ENCODE measurements around the gene FAM234A. TPM values are rescaled to one million over a fixed set of nuclear protein-coding genes. Genes with fewer than 3 reads are reported as not detected.

Gene FAM234A
- total RNA-seq, 1 donor from 2014 or later = 162 TPM

DNA sequence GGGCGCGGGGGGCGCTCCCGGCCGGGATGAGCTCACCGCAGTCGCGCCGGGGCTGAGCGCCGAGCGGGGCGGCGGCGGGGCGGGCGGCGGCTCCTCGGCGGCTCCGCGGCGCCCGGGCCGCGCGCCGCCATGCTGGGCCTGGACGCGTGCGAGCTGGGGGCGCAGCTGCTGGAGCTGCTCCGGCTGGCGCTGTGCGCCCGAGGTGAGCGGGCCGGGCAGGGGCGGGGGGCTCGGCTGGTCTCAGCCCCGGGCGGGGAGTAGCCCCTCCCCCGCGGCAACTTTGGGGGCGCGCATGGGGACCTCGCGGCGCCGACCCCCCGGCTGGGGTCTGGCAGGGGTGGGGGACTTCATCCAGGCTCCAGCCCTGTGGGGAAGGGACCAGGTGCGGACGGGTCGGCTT, 45.9 kb downstream of the FAM234A start, which contains the start of gene ARHGDIG:
Gene ARHGDIG, plus strand, starts transcription at position 40 of the 400 bp plus-strand sequence. Its CDS starts 90 bp downstream, at position 130.
- DNase-seq (ENCODE audit: low read depth) = no peak

DNA sequence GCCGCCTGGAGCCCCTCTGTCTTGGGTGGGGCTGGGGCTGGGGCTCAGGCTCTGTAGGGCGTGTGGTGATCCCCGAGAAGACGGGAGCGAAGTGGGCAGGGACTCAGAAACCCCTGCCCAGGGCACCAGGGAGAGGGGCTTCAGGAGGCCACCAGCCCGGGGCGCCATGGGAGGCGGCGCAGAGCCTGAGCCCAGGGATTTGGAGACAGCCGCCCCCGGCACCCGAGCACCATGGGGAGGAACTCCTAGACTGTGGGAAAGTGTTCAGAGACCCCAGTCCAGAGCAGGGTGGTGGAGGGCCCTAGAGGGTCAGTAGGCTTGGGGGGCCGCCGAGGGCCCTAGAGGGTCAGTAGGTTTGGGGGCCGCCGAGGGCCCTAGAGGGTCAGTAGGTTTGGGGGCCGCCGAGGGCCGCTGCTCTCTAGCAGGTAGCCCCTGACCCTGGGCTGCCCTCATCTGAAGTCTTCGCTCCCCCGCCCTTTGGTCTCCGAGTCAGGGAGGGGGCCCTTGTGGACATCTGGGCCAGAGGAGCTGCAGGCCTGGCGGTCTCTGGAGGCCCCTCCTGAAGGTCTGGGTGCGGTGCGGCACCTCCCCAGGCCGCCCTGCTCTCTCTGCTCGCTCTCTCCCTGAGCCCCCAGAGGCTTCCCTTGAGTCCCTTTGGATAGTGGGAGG, 46.5 kb downstream of the FAM234A start:
- DNase-seq (ENCODE audit: low read depth) = no peak

DNA sequence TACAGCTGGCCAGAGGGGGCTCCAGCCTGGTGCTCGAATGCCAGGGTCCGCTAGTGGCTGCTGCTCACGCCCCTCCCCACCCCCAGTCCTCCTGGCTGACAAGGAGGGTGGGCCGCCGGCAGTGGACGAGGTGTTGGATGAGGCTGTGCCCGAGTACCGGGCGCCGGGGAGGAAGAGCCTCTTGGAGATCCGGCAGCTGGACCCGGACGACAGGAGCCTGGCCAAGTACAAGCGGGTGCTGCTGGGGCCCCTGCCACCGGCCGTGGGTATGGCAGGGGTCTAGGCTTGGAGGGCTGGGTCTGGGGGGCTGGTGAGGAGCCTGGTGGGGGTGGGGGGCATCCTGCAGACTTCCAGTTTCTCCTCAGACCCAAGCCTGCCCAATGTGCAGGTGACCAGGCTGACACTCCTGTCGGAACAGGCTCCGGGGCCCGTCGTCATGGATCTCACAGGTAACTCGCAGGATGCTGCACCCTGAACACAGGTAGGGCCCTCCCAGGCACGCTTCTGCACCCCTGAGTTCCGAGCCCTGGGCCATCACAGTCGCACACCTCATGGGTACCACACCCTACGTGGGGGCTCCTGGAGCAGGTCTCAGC, 47.1 kb downstream of the FAM234A start:
- DNase-seq (ENCODE audit: low read depth) = no peak

DNA sequence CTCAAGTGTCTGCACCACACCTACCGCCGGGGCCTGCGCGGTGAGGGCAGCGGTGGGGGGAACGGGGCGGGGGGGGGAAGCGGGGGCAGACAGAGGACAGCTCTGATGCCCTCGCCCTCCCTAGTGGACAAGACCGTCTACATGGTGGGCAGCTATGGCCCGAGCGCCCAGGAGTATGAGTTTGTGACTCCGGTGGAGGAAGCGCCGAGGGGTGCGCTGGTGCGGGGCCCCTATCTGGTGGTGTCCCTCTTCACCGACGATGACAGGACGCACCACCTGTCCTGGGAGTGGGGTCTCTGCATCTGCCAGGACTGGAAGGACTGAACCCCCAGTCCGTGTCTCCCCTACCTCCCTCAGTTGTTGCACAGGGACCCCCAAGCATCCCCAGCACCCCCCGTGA, 47.9 kb downstream of the FAM234A start:
- no peak for DNase-seq (ENCODE audit: low read depth)

DNA sequence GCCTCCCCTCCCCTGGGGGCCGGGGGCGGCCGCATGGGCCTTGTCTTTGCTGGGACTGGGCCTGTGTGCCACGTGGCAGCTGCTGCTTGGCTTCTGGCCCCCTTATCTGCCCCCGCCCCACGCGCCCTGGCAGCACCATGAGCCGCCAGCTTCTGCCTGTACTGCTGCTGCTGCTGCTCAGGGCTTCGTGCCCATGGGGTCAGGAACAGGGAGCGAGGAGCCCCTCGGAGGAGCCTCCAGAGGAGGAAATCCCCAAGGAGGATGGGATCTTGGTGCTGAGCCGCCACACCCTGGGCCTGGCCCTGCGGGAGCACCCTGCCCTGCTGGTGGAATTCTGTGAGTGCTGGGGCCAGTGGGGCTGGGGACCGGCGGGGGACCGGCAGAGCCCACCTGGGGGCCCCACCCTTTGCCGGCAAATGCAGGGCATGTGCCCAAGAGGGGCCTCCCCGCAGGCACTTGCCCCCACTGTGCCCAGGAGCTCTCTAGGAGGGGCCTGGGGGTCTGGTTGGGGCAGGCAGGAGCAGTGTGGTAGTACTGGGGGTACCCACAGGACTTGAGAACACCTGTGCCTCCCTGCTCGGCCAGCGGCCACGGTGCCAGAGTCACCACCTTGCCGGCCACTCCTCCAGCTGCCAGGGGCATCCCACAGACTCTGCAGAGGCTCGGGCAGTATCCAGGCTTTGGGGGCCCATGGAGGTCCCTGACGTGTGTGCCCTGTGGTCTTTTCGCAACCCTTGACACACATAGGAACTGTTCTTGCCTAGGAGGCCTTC, 48.6 kb downstream of the FAM234A start, which contains the start of gene PDIA2:
Gene PDIA2, plus strand, starts transcription at position 132 of the 773 bp plus-strand sequence. Its CDS starts 6 bp downstream, at position 138.
- no peak for DNase-seq (ENCODE audit: low read depth)

DNA sequence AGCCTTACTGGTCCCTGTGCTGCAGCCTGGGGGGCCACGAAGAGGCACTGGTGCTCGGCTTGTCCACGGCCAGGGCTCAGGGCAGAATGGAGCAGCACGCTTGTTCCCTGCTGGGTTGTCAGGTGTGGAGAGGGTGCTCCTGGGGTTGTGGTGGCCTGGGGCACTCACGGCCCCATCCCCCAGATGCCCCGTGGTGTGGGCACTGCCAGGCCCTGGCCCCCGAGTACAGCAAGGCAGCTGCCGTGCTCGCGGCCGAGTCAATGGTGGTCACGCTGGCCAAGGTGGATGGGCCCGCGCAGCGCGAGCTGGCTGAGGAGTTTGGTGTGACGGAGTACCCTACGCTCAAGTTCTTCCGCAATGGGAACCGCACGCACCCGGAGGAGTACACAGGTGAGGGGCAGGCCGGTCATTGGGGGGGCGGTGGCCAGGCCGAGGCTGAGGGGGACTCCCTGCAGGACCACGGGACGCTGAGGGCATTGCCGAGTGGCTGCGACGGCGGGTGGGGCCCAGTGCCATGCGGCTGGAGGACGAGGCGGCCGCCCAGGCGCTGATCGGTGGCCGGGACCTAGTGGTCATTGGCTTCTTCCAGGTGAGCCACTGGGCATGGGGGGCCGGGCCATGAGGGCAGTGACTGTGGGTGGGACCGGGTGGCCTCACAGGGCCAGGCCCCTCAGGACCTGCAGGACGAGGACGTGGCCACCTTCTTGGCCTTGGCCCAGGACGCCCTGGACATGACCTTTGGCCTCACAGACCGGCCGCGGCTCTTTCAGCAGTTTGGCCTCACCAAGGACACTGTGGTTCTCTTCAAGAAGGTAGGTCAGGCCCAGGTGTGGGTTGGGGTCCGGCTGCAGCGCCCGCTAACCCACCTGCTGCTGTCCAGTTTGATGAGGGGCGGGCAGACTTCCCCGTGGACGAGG, 49.8 kb downstream of the FAM234A start:
- no peak for DNase-seq (ENCODE audit: low read depth)

DNA sequence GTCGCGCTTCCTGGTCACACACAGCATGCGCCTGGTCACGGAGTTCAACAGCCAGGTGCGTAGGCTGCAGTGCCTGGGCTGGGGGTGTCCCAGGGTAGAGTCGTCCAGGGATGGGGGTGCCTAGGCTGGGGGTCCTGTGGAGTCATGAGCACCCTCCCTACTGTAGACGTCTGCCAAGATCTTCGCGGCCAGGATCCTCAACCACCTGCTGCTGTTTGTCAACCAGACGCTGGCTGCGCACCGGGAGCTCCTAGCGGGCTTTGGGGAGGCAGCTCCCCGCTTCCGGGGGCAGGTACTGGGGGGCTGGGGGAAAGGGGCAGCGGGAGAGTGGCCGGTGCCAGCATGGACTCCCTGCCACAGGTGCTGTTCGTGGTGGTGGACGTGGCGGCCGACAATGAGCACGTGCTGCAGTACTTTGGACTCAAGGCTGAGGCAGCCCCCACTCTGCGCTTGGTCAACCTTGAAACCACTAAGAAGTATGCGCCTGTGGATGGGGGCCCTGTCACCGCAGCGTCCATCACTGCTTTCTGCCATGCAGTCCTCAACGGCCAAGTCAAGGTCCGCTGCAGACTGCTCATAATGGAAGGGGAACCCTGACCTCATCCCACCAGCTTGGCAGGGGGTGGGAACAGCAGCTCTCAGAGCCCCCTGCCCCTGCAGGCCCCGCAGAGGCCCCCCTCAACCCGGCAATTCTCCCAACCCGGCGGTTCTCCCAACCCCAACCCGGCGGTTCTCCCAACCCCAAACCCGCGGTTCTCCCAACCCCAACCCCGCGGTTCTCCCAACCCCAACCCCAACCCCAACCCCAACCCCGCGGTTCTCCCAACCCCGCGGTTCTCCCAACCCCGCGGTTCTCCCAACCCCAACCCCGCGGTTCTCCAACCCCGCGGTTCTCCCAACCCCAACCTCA, 50.8 kb downstream of the FAM234A start:
- no peak for DNase-seq (ENCODE audit: low read depth)

DNA sequence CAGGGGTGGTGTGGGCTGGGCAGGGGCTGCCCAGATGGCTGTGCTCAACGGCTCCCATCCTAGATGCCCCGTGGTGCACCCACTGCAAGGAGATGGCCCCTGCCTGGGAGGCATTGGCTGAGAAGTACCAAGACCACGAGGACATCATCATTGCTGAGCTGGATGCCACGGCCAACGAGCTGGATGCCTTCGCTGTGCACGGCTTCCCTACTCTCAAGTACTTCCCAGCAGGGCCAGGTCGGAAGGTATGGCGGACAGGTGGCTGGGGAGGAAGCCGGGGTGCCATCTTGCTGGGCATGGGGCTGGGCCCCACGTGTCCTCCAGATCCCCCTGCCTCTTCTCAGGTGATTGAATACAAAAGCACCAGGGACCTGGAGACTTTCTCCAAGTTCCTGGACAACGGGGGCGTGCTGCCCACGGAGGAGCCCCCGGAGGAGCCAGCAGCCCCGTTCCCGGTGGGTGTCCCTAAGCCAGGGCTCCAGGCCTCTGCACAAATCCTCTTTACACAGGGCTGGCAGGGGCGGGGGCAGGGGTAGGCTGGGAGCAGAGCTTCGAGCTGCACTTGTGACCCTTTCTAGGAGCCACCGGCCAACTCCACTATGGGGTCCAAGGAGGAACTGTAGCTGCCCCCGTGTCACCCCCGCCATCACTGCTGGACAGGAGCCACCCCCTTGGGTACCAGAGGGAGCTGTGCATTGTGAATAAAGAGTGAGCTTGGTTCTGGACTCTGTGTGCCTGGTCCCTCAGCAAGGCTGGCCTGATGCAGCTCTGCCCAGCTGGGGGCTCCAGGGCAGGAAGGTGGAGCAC, 52.1 kb downstream of the FAM234A start:
- DNase-seq (ENCODE audit: low read depth) = no peak

DNA sequence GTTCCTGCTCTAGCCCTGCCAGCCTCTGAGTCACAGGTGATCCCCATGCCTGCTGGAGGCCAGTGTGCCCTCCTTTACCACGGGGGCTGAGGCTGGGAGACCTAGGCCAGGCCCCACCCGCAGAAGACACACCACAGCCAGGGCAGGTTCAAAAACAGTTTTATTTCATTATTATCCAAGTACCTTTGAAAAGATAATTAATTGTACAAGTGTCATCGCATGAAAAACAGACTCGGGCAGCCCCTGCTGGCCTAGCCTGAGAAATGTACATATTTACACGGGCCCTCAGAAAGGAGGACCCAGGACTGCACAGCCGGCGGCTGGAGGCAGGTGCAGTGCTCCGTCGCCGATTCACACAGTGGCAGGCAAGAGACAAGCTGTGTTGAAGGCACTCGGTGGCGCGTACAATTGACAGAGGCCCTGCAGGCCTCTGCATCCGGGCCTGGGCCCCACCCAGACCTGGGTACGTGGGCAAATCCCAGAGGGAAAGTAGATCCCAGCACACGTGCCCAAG, 52.7 kb downstream of the FAM234A start:
- no peak for DNase-seq (ENCODE audit: low read depth)

DNA sequence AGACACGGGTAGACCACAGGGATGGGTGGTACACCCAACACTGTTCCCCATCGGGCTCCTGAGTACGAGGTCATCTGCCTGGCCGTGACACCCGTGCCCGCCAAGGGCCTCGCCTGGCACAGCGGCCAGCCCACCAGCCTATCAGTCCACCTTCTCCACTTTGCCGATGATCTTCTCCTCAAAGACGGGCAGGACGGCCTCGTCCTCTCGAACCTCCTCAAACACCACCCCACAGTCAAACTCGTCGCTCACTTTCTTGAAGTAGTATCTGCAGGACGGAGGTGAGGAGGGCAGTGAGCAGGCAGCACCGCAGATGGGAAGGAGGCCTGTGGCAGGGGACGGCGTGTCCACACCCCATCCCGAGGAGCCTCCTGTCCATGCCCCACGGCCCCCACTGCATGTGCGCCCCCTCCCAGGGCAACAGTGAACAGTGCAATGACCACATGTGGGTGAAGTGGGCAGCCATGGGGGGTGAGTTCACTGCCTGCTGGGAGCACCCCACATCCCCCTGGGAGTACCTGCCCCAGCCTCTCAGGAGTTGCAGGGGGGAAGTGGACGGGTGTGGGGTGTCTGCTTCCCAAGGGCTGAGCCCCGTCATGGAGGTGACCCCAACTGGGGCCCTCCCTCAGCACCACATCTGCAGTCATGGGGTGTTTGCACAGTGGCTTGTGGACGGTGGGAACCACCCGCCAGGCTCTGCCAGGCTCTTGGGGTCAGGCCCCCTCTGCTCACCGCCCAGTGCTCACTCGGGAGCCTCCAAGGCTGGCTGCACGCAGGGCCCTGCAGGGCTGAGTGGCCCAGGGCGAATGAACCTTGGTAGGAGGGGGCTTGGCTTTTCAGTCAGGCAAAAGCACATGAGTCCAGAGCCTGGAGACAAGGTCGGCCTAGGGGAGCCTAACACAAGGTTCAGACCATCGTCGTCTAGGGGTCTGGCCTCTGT, 53.6 kb downstream of the FAM234A start:
- no peak for DNase-seq (ENCODE audit: low read depth)

DNA sequence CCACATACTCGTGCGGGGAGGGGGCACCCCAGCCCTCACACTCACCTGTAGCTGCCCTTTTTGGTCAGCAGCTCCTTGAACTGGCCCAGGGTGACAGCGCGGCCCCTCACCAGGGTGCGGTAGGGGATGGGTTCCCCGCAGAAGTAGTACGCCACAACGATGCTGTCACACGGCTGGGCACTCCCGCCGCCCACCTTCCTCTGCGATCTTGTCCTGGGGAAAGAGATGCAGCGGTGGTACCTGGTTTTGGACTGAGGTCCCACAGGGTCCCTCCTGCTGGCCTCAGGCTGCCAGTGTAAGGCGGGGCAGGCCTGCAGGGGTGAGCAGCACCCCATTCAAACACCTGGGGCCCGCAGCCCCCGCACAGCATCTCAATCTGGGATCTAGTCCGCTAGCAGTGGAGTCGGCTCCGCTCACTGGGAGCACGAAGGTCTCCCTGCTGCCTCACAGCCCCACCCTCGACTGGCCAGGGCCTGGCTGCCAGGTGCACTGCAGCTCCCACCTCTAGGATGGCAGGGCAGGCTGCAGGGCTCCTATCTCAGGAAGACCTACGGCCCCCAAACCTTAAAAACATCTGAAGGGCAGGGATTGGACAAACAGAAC, 54.9 kb downstream of the FAM234A start:
- DNase-seq (ENCODE audit: low read depth) = no peak

DNA sequence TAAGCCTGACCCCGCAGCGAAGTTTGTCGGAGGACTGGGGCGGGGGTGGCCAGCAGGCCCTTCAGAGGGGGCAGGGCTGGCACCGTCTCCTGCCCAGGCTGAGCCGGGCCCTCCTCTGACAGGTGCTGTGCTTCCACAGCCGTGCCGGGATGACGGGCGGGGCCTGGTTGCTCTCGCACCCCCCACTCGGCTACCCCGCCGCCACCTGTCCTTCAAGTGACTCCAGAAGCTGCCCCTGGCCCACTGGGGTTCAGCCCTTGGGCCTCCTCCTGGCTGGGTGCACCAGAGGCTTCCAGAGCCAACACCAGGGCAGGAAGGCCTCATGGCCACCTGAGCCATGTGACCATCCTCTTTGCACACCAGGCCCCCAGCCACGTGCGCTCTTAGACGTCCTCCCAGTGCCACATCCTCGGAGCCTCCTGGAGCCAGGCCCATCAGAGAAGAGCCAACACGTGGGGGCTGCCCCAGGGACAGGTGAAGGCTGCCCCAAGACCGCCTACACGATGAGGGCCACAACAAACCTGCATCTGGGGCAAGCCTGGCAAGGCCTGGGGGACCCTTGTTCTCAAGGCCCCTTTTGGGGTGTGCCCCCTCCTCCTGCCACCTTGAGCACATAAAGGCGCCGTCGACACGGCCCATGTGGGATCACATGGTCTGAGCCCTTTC, 55.5 kb downstream of the FAM234A start:
- DNase-seq (ENCODE audit: low read depth) = no peak

DNA sequence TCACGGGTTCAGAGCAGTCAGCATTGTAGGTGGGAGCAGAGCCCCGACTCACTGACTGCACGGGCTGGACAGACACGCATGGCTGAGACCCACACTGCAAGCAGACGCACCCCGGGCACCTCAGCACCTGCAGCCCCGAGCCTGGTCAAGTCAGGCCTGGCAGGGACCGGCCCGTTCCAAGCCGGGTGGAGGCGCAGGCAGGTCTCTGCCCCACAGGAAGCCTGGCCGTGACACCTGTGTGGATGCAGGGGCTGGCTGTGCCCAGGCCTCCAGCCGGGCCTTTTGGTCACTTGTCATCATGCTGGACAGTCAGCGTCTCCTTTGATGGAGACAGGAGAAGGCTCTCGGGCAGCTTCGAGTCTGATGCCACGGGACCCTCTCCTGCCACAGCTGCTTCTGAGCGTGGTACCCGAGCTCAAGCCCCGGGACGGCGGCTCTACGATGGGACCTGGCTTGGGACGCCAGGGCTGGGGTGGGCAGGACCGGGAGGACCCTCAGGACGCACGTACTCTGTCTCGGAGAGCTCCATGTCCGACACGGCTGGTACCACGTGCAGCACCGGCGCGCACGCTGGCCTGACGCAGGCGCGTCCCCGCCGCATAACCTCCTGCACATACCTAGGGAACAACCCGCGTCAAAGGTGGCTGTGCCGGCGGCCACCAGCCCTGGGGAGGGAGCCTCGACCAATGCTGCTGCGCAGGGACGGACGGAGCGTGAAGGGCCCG, 56.2 kb downstream of the FAM234A start:
- no peak for DNase-seq (ENCODE audit: low read depth)

DNA sequence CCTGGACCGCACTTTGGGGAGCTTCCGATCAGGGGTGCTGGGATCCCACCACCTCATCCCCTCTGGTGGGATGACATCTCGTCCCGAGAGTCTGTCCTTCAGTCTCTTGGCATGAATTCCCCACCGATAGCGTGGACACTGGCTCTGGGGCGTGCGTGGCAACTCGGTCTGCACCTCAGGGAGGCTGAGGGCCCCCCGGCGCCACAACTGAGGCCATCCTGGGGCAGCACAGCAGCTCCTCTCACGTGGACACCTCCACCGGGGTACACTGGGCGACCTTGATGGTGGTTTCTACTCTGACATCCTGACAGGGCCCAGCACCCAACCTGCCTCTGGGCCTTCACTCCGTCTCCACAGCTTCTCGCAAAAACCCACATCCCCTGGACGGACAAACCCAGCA, 56.9 kb downstream of the FAM234A start:
- no peak for DNase-seq (ENCODE audit: low read depth)

DNA sequence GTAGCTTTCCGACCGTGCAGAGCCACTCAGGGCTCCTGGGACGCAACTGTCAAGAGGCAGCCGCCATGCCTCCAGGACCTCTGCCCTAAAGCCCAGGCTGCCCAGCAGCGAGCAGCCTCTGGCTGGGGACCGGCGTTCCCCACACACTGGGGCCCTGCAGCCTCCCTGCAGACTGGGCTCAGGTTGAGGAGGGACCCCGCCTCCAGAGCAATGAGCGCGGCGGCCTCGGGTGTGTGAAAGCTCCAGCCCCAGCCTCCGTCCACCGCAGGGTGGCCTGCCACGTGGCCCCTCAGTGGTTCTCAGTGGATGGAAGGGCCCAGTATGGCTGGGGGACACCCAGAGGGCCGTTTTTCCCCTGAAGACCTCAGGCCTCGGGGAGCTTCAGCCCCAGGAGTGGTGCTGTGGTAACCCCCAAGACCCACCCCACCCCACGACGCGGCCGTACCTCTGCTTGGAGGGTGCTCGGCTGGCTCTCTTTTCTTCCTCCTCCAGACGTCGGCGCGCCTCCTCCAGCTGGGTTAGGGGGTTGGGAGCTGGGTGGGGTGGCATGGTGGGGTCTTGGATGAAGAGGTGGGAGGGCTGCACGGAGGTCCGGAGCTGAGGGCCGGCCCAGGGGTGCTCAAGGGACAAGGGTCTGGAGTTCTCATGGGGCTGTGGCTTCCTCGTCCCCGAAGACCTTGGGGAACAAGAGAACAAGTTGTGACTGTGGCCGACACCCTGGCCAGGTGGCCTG, 58.6 kb downstream of the FAM234A start:
- no peak for DNase-seq (ENCODE audit: low read depth)
